Lower leg skin (tissue), 4 donors: ENCODE measurements around the gene MT1H. TPM values are rescaled to one million over a fixed set of nuclear protein-coding genes. Genes with fewer than 3 reads are reported as not detected.
A peak's percentile ranks its signal among the peaks of the same experiment; 100 is the strongest.

Source experiments
- DNase-seq, 2 donors: peaks; one replicate each; pipeline ENCODE4 v3.0.0-alpha.2; 2019; ENCODE audit warnings: low spot score in 2 of 2
- H3K4me3 ChIP-seq: fragments of 200-600 bp; sonication (generic); 2 replicates; pipeline ENCODE4 v1.5.1; 2017; ENCODE audit warnings: mild to moderate bottlenecking, low read depth; ENCODE audit not compliant: poor library complexity, severe bottlenecking
- POLR2A ChIP-seq, 2 donors: fragments of 450-650 bp; IDR thresholded peaks; one replicate each; pipeline ENCODE4 v1.6.1; 2016 to 2017; ENCODE audit warnings: antibody characterized with exemption in 2 of 2, mild to moderate bottlenecking in 1 of 2, moderate library complexity in 1 of 2
- WGBS, 2 donors: methylation state at CpG; one replicate each; pipeline ENCODE4 v1.1.5; 2018; 5-methylcytosine and 5-hydroxymethylcytosine counted together
- intact Hi-C: fragments of 100-400 bp; cut with DNase I; formaldehyde crosslinking; loops from one replicate; pipeline ENCODE4 v1.15.0; 2023; ENCODE audit warnings: low total_unique reads
- total RNA-seq, 4 donors: library from RNA; depleted of rRNA; stranded (reverse); fragments of >200 nt; gene quantifications; one replicate each; pipeline ENCODE4 v1.1.0, GENCODE V29; 2016
- TF ChIP-seq, protein P1 (sequence below), 3 donors: fragments of 450-650 bp; IDR thresholded peaks; one replicate each; pipeline ENCODE4 v1.5.1; 2016; ENCODE audit warnings: antibody characterized with exemption in 3 of 3, mild to moderate bottlenecking in 3 of 3, moderate library complexity in 2 of 3

Gene MT1H
- total RNA-seq, 4 donors from 2014 or later: 1.2 to 3.9 TPM; not detected in 2

DNA sequence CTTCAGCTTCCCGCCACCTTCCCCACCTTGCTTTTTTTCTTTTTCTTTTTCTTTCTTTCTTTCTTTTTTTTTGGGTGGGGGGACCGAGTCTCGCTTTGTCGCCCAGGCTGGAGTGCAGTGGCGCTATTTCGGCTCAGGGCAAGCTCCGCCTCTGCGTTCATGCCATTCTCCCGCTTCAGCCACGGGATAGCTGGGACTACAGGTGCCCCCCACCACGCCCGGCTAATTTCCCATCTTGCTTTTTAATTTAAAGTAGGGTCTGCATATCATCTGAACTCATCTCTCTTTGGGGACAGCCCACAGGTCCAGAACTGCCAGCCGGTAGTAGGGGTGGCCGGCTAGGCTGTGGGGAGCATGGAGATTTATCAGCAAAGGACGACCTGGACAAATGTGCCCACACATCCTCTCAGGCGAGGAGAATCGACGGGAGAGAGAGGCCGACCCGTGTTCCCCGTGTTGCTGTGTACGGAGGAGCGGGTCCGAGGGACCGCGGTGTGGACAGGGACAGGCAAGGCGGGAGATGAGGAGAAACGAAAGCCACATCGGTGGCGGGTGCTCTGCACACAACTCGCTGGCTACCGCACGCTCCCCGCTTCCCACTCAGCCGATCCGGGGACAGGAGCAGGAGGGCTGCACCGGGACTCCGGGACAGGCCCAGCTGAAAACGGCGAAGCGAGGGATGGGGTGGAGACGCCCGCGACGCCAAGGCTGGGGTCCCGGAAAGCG, 34.7 kb upstream of the MT1H start:
- WGBS, 2 donors: 68 to 79% methylated on average over 40 to 47 of the region's 47 CpGs
- TF ChIP-seq, protein P1, sequence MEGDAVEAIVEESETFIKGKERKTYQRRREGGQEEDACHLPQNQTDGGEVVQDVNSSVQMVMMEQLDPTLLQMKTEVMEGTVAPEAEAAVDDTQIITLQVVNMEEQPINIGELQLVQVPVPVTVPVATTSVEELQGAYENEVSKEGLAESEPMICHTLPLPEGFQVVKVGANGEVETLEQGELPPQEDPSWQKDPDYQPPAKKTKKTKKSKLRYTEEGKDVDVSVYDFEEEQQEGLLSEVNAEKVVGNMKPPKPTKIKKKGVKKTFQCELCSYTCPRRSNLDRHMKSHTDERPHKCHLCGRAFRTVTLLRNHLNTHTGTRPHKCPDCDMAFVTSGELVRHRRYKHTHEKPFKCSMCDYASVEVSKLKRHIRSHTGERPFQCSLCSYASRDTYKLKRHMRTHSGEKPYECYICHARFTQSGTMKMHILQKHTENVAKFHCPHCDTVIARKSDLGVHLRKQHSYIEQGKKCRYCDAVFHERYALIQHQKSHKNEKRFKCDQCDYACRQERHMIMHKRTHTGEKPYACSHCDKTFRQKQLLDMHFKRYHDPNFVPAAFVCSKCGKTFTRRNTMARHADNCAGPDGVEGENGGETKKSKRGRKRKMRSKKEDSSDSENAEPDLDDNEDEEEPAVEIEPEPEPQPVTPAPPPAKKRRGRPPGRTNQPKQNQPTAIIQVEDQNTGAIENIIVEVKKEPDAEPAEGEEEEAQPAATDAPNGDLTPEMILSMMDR (IDR thresholded peaks at IDR 0.05): no peak
- no peak for TF ChIP-seq POLR2A (IDR thresholded peaks at IDR 0.05)
- H3K4me3 ChIP-seq: no peak overlapping the region
- DNase-seq: no peak
- intact Hi-C loops: no loop called here

DNA sequence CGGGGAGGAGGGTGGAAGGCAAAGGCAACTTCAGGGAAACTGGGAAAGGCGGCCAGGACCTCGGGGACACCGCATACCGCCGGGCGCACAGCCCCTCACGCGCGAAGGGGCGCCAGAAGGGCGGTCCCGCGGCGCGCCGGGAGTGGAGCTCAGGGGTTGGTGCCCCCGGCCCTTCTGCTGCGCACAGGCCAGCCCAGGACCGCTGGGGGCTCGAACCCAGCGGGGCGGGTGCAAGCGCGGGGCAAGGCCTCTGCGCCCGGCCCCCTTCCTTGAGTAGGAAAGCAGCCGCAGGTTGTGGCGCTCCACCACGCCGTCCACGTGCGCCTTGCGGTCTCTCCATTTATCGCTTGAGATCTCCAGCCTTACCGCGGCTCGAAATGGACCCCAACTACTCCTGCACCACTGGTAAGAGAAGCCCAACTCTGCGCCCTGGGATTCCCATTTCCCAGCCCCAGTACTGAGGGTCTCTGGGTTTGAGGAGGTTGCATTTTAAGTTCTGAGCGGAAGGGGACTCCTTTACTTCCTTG, 34.1 kb upstream of the MT1H start:
- DNase-seq: no peak
- intact Hi-C loops: no loop called here
- no peak for TF ChIP-seq POLR2A (IDR thresholded peaks at IDR 0.05)
- TF ChIP-seq, protein P1 (IDR thresholded peaks at IDR 0.05): no peak
- 63 to 67% methylated on average over 29 to 31 of the region's 40 CpGs for WGBS, 2 donors
- no peak overlapping the region for H3K4me3 ChIP-seq

DNA sequence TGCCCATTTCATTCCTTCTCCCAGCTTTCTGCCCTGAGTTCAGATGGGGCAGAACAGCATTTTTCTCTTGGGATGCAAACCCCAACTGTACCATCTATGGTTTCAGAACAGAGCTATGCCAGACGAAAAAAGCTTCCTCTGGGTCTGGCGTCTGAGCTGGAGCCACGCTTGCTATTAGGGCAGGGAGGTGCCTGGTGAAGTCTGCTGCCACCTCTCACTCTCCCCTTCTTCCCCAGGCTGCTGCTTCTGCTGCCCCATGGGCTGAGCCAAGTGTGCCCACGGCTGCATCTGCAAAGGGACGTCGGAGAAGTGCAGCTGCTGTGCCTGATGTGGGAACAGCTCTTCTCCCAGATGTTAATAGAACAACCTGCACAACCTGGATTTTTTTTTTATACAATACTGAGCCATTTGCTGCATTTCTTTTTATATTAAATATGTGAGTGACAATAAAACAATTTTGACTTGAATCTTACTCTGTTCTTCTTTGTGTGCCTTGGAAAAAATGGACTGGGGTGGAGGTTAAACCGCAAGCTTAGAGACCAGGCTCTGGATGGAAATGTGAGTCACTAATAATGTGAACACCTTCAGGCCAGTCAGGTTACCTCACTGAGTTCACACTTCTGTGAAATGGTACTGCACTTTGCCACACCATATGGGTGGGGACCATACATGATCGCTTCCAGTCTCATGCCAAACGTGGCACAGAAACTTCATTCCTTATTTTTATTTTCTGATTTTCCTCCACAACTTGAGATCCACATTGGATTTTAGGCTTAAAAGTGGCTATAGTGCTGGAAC, 32.8 kb upstream of the MT1H start:
- TF ChIP-seq, protein P1 (IDR thresholded peaks at IDR 0.05): no peak
- no peak for TF ChIP-seq POLR2A (IDR thresholded peaks at IDR 0.05)
- no peak for DNase-seq
- intact Hi-C loops: no loop called here
- 75 to 76% methylated on average over 9 of the region's 9 CpGs for WGBS, 2 donors
- H3K4me3 ChIP-seq: no peak overlapping the region

DNA sequence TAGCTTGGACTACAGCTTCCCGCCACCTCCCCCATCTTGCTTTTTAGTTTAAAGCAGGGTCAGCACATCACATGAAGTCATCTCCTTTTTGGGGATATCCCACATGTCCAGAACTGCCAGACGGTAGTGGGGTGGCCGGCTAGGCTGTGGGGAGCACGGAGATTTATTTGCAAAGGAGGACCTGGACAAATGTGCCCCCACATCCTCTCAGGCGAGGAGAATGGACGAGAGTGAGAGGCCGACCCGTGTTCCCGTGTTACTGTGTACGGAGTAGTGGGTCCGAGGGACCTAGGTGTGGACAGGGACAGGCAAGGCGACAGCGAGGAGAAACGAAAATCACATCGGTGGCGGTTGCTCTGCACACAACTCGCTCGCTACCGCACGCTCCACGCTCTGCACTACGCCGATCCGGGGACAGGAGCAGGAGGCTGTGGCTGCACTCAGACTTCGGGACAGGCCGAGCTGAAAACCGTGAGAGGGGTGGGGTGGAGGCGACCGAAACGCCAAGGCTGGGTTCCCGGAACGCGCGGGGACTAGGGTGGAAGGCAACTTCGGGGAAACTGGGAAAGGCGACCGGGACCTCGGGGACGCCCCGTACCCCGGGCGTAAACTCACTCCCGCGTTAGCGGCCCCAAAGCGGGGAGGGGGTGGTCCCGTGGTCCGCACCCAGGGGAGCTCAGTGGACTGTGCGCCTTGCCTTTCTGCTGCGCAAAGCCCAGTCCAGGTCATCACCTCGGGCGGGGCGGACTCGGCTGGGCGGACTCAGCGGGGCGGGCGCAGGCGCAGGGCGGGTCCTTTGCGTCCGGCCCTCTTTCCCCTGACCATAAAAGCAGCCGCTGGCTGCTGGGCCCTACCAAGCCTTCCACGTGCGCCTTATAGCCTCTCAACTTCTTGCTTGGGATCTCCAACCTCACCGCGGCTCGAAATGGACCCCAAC, 31.5 kb upstream of the MT1H start, which contains the start of gene MT1A:
Gene MT1A (plus strand): TSS at position 853 of the 937 bp plus-strand sequence. CDS start 73 bp downstream, at position 926.
- 21 to 25% methylated on average over 63 to 66 of the region's 68 CpGs for WGBS, 2 donors
- TF ChIP-seq, protein P1 (IDR thresholded peaks at IDR 0.05): no peak
- no peak for TF ChIP-seq POLR2A (IDR thresholded peaks at IDR 0.05)
- peak; percentile 74 to 97 for DNase-seq
- no peak within 1 kb of the TSS for H3K4me3 ChIP-seq
- intact Hi-C loops: no loop called here

DNA sequence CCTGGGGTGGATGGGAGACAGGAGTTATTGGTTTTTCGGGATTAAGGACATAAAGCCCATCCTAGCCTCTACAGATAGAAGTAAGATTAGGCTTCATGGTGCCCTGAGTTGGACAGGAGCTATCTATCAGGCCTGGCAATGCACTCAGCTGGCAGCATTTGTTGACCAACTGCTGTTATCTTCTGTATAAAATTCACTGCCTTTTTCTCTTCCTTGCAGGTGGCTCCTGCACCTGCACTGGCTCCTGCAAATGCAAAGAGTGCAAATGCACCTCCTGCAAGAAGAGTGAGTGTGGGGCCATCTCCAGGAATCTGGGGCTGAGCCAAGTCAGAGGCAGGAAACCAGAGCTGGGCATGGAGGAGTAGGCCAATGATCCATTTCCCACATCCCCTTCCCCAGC, 30.6 kb upstream of the MT1H start:
- WGBS, 2 donors: 80 to 93% methylated on average over 1 of the region's 1 CpG
- intact Hi-C loops: no loop called here
- H3K4me3 ChIP-seq: no peak overlapping the region

More for the DNA sequence above, 30.6 kb upstream of the MT1H start:
- TF ChIP-seq POLR2A (IDR thresholded peaks at IDR 0.05): no peak
- TF ChIP-seq, protein P1 (IDR thresholded peaks at IDR 0.05): no peak
- DNase-seq: no peak
